A673 (cell line): Measurements from ENCODE around the gene NFATC2. TPM values are rescaled to one million over a fixed set of nuclear protein-coding genes. Genes with fewer than 3 reads are reported as not detected.

Experiments used
- BruUV-seq: library from RNA; stranded (reverse); fragments of 400-500 nt; replicated peaks from 2 replicates; lab custom pipeline; 2021; lab: Mats Ljungman, UMichigan
- CTCF ChIA-PET: fragments of 300-600 bp; sonication (Branson Sonifier 250); formaldehyde crosslinking; loops from one replicate; lab custom pipeline; 2022; ENCODE audit warnings: antibody characterized with exemption; lab: Charles Lee
- POLR2A ChIA-PET: fragments of 300-600 bp; sonication (Branson Sonifier 250); formaldehyde crosslinking; loops from one replicate; lab custom pipeline; 2022; ENCODE audit warnings: antibody characterized with exemption; ENCODE audit not compliant: low non-redundant PET; lab: Charles Lee
- DNase-seq: peaks from one replicate; pipeline ENCODE4 v3.0.0-alpha.2; 2015; ENCODE audit warnings: low spot score
- H3K27ac ChIP-seq: fragments of 200-600 bp; sonication (generic); 2 replicates; pipeline ENCODE4 v1.5.1; 2016; ENCODE audit warnings: mixed run types, low read depth, mild to moderate bottlenecking, mixed read lengths, antibody characterized with exemption, low read length; ENCODE audit not compliant: poor library complexity, severe bottlenecking
- H3K27me3 ChIP-seq: fragments of 200-600 bp; sonication (generic); replicated peaks from 2 replicates; pipeline ENCODE4 v1.6.1; 2017; ENCODE audit warnings: mixed run types, low read depth, mild to moderate bottlenecking, mixed read lengths, antibody characterized with exemption, low read length; ENCODE audit not compliant: insufficient read depth, poor library complexity
- H3K36me3 ChIP-seq: fragments of 200-600 bp; sonication (generic); 2 replicates; pipeline ENCODE4 v1.6.1; 2016; ENCODE audit warnings: mixed run types, mild to moderate bottlenecking, mixed read lengths, antibody characterized with exemption, low read length; ENCODE audit not compliant: insufficient read depth, poor library complexity, severe bottlenecking
- H3K4me1 ChIP-seq: fragments of 200-600 bp; sonication (generic); 2 replicates; pipeline ENCODE4 v1.6.1; 2017; ENCODE audit warnings: mixed run types, mild to moderate bottlenecking, mixed read lengths, antibody characterized with exemption, low read length; ENCODE audit not compliant: insufficient read depth, poor library complexity, severe bottlenecking
- H3K4me3 ChIP-seq: fragments of 200-600 bp; sonication (generic); 2 replicates; pipeline ENCODE4 v1.5.1; 2016; ENCODE audit warnings: low read depth, mixed run types, mild to moderate bottlenecking, mixed read lengths, low read length; ENCODE audit not compliant: poor library complexity, severe bottlenecking
- H3K9me3 ChIP-seq: fragments of 200-600 bp; sonication (generic); 2 replicates; pipeline ENCODE4 v1.6.1; 2016; ENCODE audit warnings: mixed run types, low read depth, mild to moderate bottlenecking, mixed read lengths, antibody characterized with exemption, low read length; ENCODE audit not compliant: poor library complexity, severe bottlenecking
- EZH2 ChIP-seq: fragments of 200-600 bp; sonication (generic); IDR thresholded peaks from 2 replicates; pipeline ENCODE4 v1.6.1; 2017; ENCODE audit warnings: borderline replicate concordance, low read depth, mild to moderate bottlenecking, mixed read lengths, antibody characterized with exemption, low read length; ENCODE audit not compliant: poor library complexity, severe bottlenecking
- intact Hi-C: fragments of 100-400 bp; cut with micrococcal nuclease; formaldehyde crosslinking; loops from one replicate; pipeline ENCODE4 v1.10.0; 2022; ENCODE audit not compliant: unreplicated experiment
- total RNA-seq: library from RNA; stranded (reverse); gene quantifications from 2 replicates; pipeline ENCODE4 v1.2.3, GENCODE V29; 2021
- TF ChIP-seq, protein P1 (sequence below): fragments of 300-800, 200-600 bp; sonication (generic); conservative IDR thresholded peaks from 2 replicates; pipeline ENCODE4 v1.5.1; 2017; ENCODE audit warnings: low read depth, mild to moderate bottlenecking, antibody characterized with exemption, low read length, moderate library complexity, mixed read lengths

NFATC2 gene
- total RNA-seq, 1 experiment from 2014 or later, result 0.64 TPM

- no TSS peak for BruUV-seq
- ChIA-PET CTCF (no interaction called here), POLR2A (no interaction called here)
- no peak overlapping the region for H3K4me3 ChIP-seq
- no peaks in the 10 kb centered on the region for H3K9me3 ChIP-seq
- no peak overlapping the region for H3K27ac ChIP-seq
- H3K36me3 ChIP-seq, result no peaks in the 10 kb centered on the region
- no peaks in the 10 kb centered on the region for H3K27me3 ChIP-seq
- H3K4me1 ChIP-seq, result peaks cover 11% of the 10 kb centered on the region
- intact Hi-C loops, result no loop called here
- no peak for DNase-seq
- TF ChIP-seq EZH2, result no peak
- TF ChIP-seq, protein P1, sequence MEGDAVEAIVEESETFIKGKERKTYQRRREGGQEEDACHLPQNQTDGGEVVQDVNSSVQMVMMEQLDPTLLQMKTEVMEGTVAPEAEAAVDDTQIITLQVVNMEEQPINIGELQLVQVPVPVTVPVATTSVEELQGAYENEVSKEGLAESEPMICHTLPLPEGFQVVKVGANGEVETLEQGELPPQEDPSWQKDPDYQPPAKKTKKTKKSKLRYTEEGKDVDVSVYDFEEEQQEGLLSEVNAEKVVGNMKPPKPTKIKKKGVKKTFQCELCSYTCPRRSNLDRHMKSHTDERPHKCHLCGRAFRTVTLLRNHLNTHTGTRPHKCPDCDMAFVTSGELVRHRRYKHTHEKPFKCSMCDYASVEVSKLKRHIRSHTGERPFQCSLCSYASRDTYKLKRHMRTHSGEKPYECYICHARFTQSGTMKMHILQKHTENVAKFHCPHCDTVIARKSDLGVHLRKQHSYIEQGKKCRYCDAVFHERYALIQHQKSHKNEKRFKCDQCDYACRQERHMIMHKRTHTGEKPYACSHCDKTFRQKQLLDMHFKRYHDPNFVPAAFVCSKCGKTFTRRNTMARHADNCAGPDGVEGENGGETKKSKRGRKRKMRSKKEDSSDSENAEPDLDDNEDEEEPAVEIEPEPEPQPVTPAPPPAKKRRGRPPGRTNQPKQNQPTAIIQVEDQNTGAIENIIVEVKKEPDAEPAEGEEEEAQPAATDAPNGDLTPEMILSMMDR, result no peak
Observed at GRCh38 chr20:51567622-51568021, 25.1 kb upstream of the NFATC2 start.

DNA sequence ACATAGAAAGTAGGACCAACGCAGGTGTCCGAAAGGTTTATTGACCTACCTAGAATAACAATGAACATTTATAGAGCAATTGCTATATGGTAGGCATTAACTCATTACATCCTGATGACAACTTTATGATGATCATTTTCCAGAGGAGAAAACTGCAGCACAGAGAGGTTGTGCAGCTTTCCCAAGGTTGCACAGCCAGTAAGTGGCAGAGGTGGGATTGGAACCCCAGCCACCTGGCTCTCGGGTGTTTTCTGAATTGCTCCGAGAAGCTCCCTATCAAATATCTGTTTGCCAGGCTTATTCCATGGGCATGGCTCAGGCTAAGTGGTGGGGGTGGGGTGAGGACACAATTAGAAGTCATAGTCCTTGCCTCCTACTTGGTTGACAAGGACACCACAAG lies 24.1 kb upstream of the NFATC2 start:
- BruUV-seq, result no TSS peak
- no peak overlapping the region for H3K4me3 ChIP-seq
- no peaks in the 10 kb centered on the region for H3K9me3 ChIP-seq
- no peak overlapping the region for H3K27ac ChIP-seq
- no peak for DNase-seq
- H3K36me3 ChIP-seq, result no peaks in the 10 kb centered on the region
- H3K27me3 ChIP-seq, result no peaks in the 10 kb centered on the region
- ChIA-PET POLR2A (no interaction called here), CTCF (no interaction called here)
- H3K4me1 ChIP-seq, result peaks cover 11% of the 10 kb centered on the region
- intact Hi-C loops, result no loop called here
- TF ChIP-seq, protein P1, result no peak
- TF ChIP-seq EZH2, result no peak

GRCh38 chr20:51565298-51566144 lies 23.0 kb upstream of the NFATC2 start:
- TF ChIP-seq, protein P1, result no peak
- no peak for TF ChIP-seq EZH2
- intact Hi-C loops, result no loop called here
- no TSS peak for BruUV-seq

More at GRCh38 chr20:51565298-51566144, 23.0 kb upstream of the NFATC2 start:
- DNase-seq, result peak; percentile 25
- CTCF ChIA-PET, result no interaction called here
- H3K27me3 ChIP-seq, result no peaks in the 10 kb centered on the region
- H3K36me3 ChIP-seq, result no peaks in the 10 kb centered on the region
- no peak overlapping the region for H3K27ac ChIP-seq
- H3K4me1 ChIP-seq, result peaks cover 18% of the 10 kb centered on the region
- no peaks in the 10 kb centered on the region for H3K9me3 ChIP-seq
- POLR2A ChIA-PET, result no interaction called here
- no peak overlapping the region for H3K4me3 ChIP-seq
